PFSK-1 (cell line): ENCODE data around the gene CDKN2B.

Experiments used
- FOXP2 ChIP-seq: optimal IDR thresholded peaks from 2 replicates; pipeline ENCODE3; 2011; ENCODE audit warnings: borderline replicate concordance, control low read depth, inconsistent platforms; ENCODE audit not compliant: insufficient read depth; ENCODE audit errors: extremely low read length, extremely low read depth
- POLR2AphosphoS5 ChIP-seq: IDR thresholded peaks from 2 replicates; pipeline ENCODE4 v1.6.1; 2012; ENCODE audit warnings: low read depth, mild to moderate bottlenecking, control low read depth, low read length, moderate library complexity
- REST ChIP-seq, 2 experiments: IDR thresholded peaks; 2 replicates each; pipeline versions ENCODE4 v1.6.1 to v1.8.0; 2011 to 2012; ENCODE audit warnings: low read depth in 2 of 2, low read length in 2 of 2, control low read depth in 1 of 2, inconsistent platforms in 1 of 2, mild to moderate bottlenecking in 1 of 2, moderate library complexity in 1 of 2; ENCODE audit not compliant: insufficient read depth in 1 of 2
- SIN3A ChIP-seq: IDR thresholded peaks from 2 replicates; pipeline ENCODE4 v1.6.1; 2012; ENCODE audit warnings: mild to moderate bottlenecking, low read length, moderate library complexity, borderline replicate concordance; ENCODE audit not compliant: insufficient read depth
- TAF1 ChIP-seq: IDR thresholded peaks from 2 replicates; pipeline ENCODE4 v1.6.1; 2012; ENCODE audit warnings: low read length, control low read depth, borderline replicate concordance; ENCODE audit not compliant: insufficient read depth

CDKN2B gene

GRCh38 chr9:22047596-22047995 lies 38.5 kb upstream of the CDKN2B start:
- no peak for TF ChIP-seq SIN3A
- TF ChIP-seq FOXP2 = no peak
- no peak for TF ChIP-seq TAF1
- TF ChIP-seq REST (IDR thresholded peaks at IDR 0.05; ENCODE audit: insufficient read depth in 1 of 2, low read depth in 2 of 2, low read length in 2 of 2) = no peak
- no peak for TF ChIP-seq POLR2AphosphoS5

- TF ChIP-seq FOXP2 (no peak), POLR2AphosphoS5 (no peak), TAF1 (no peak), REST (IDR thresholded peaks at IDR 0.05; ENCODE audit: insufficient read depth in 1 of 2, low read depth in 2 of 2, low read length in 2 of 2) (no peak), SIN3A (no peak)
Measured at GRCh38 chr9:22046243-22046885, 37.3 kb upstream of the CDKN2B start.

- no peak for TF ChIP-seq SIN3A
- TF ChIP-seq POLR2AphosphoS5 = no peak
- TF ChIP-seq FOXP2 = no peak
- no peak for TF ChIP-seq TAF1
- TF ChIP-seq REST (IDR thresholded peaks at IDR 0.05; ENCODE audit: insufficient read depth in 1 of 2, low read depth in 2 of 2, low read length in 2 of 2) = no peak
Measured at GRCh38 chr9:22045423-22045822, 36.3 kb upstream of the CDKN2B start.

- no peak for TF ChIP-seq POLR2AphosphoS5
- TF ChIP-seq REST (IDR thresholded peaks at IDR 0.05; ENCODE audit: insufficient read depth in 1 of 2, low read depth in 2 of 2, low read length in 2 of 2) = no peak
Measured at GRCh38 chr9:22044583-22044982, 35.5 kb upstream of the CDKN2B start.

GRCh38 chr9:22043928-22044327 lies 34.8 kb upstream of the CDKN2B start:
- TF ChIP-seq REST (IDR thresholded peaks at IDR 0.05; ENCODE audit: insufficient read depth in 1 of 2, low read depth in 2 of 2, low read length in 2 of 2) (no peak), TAF1 (no peak), FOXP2 (no peak), POLR2AphosphoS5 (no peak)
